RCC 7860 (cell line): ENCODE data around the gene OR9Q1.
"Not testable (repeated sequence)": the region's sequence is repeated elsewhere in the genome, so short reads cannot be mapped to it uniquely, and the experiment has no call there.

ENCODE experiments used
- DNase-seq: peaks from one replicate; pipeline ENCODE4 v3.0.0-alpha.2; 2015; ENCODE audit warnings: low spot score
- FAIRE-seq: peaks from 2 replicates; lab custom pipeline; 2012; peaks lifted over from hg19 to GRCh38; lab: Jason Lieb, UNC

Gene OR9Q1

GRCh38 chr11:58125469-58125868, 101.8 kb downstream of the OR9Q1 start, which contains the start of gene OR9I1:
Gene OR9I1, minus strand, starts transcription at chr11:58125530. Its CDS starts 6,086 bp downstream, at chr11:58119444.
- FAIRE-seq = no peak
- DNase-seq = no peak

DNA sequence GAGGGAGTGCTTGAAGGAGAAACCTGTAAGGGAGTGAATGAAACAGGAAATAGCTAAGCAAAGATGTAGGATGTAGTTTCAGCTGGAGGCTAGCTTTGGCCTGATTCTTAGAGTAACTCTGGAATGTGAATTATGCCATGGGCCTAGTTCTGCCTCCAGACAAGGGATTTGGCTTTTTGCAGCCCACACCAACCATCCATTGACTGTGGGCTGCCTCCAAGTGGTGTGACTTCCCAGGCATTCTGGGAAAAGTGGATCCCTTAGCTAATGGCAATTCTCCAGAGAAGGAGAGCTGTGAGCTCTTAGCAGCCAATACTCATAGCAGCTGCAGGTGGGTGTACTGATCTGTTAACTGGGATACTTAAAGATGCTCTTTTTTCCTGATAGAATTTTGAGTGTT, 103.7 kb downstream of the OR9Q1 start:
- DNase-seq (no peak), FAIRE-seq (no peak)

- FAIRE-seq (no peak), DNase-seq (no peak)
Observed at GRCh38 chr11:58133309-58134076, 109.8 kb downstream of the OR9Q1 start.

DNA sequence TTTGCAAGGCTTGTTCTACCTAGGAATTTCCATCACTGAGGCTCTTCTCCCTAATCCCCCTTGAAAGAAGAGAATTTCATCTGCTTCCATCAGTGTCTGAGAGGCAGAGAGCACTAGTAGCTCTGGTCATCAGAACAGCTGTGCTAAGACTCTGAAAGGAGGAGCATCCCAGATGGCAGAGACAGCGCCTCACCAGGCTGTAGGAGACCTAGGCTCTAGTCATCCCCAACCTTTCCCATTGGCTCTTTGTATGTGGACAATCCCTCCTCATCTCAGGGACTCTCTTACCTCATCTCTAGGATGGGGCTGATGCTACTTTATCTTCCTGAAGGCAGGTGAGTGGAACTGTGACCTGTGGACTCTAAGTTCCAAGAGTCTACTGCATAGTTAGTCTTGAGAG, 110.5 kb downstream of the OR9Q1 start:
- DNase-seq (no peak), FAIRE-seq (no peak)

DNA sequence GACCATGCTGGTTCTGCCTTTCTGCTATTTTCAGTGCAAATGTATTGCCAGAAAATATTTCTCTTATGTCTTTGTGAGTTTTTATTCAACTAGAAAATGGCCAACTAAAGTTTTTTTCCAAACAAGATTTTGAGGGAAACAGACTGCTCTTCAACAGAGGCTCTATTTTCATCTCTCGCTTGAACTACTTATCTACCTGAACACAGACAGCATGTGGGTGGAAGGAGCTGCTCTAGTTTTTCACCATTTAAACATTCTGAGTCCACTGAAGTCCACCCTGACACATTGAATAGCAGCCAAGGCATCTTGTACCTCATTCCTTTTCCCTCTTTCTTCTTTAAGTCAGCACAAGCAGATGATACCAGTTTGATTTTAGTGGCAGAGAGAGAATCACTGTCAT, 111.5 kb downstream of the OR9Q1 start:
- no peak for DNase-seq
- FAIRE-seq = no peak

DNA sequence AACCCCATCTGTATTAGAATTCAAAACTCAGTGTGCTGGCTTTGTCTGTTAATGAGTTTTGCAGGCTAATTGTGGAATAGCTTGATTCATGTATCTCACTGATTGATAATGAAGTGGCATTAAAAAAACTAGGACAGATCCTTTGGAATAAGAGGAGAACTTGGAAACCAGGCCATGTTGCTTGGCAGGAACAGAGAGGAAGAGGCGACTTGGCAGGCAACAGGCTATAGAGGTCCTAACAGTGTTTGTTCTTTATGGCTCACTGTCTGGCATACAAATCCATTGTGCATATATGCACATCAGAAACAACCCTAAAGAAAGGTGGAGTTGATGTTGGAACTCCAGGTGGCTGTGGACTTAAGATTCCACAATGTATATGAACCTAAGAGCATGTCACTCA, 119.1 kb downstream of the OR9Q1 start:
- DNase-seq (no peak), FAIRE-seq (no peak)

GRCh38 chr11:58152781-58153180, 129.1 kb downstream of the OR9Q1 start:
- no peak for DNase-seq
- FAIRE-seq = no peak

DNA sequence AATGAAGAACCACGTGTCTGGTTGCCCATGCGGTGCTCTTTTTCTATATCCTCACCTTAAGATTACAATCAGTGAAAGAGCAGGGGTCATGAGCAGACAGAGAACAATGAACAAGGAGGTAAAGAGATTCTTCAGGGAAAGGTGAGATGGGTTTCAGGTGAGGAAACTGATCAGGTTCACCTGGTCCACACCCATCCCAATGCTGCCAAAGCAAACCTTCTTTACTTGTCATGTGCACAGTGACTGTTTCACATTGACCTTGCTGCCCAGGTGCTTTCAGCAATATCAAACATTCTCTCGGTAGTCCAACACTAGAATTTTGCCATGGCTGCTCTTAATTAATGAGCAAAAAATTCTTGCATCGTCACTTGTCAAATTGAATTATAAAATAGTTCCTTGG, 140.7 kb downstream of the OR9Q1 start:
- FAIRE-seq (no peak), DNase-seq (no peak)

DNA sequence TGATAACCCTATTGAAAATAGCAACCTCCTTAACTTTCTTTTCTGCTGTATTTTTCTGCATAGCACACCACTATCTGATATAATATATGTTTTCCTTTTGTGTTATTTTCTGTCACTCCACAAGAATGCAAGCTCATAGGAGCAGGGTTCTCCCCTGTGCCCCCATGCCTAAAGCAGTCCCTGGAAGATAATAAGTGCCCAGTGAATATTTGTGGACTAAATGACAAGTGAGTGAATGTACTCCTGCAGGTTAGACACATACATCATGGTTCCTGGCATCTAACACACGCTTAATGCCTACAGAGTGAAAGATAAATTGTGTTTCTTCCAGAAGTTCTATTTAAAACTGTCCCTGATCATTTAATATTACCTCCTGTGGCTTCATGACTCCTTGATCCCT, 141.3 kb downstream of the OR9Q1 start:
- no peak for DNase-seq
- FAIRE-seq = no peak

GRCh38 chr11:58165504-58166106, 141.9 kb downstream of the OR9Q1 start:
- DNase-seq = no peak

DNA sequence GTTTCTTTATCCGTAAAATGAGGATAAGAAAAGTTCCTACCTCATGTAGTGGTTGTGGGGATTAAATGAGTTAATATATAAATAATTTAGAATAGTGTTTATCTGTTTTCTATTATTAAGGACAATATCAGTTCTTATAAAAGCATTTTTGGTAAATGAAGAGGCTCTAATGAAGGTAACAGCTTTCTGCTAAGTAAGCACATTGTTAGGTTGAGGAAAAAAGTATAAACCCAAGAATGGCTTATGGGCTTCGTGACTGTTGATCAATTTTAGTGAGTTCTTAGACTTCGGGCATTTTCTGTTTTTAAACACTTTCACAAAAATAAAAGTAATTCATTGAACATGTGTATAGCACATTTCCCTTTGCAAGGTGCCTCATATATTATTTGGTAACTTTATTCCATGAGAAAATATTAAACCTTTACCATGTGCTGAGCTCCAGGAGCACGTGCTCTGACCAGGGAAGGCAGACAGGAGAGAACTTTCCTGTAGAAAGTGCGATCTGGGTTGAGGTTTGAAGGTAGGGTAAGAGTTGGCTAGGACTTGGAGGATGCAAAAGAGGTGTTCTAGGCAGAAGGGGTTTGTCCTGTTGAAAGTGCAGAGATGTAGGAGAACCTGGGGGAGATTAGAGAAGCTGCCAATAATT, 153.9 kb downstream of the OR9Q1 start:
- FAIRE-seq (no peak), DNase-seq (no peak)

More at GRCh38 chr11:58165504-58166106, 141.9 kb downstream of the OR9Q1 start:
- no peak for FAIRE-seq

DNA sequence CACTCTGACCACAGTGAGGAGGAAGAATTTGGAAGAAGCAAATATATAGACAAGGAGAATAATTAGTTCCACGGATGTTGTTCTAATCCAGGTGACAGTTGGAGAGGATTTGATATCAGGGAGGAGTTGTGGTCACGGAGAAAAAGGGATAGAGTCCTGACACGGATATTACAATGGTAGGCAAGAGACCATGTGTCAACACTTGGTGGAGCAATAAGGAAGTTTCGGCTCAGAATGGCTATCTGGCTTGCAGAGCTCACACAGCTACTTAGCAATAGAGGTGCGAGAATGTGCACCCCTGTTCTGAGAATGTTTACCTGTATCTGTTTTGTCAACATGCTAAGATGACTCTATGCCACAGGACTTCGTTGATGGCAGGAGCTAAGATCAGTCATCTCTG, 154.8 kb downstream of the OR9Q1 start:
- DNase-seq = no peak
- no peak for FAIRE-seq

- FAIRE-seq = no peak
- no peak for DNase-seq
Observed at GRCh38 chr11:58179648-58180047, 156.0 kb downstream of the OR9Q1 start.

DNA sequence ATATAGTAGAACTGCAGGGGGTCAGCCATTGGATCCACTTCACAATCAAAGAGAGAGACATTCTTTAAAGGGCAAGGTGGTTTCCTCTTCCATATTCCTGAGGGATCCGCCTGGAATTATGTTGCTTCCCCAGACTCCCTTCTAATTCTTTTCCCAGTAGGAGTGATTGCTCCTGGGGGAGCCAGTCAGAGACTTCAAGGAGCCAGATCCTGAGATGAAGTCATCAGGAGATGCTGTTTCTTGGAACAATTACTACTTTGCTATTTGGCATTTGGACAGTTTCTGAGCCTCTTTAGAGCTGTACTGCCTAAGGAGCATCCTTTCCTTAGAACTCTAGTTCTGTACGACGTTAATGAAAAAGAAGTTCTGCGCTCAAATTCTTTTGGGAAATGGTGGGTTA, 163.3 kb downstream of the OR9Q1 start:
- DNase-seq (no peak), FAIRE-seq (no peak)

DNA sequence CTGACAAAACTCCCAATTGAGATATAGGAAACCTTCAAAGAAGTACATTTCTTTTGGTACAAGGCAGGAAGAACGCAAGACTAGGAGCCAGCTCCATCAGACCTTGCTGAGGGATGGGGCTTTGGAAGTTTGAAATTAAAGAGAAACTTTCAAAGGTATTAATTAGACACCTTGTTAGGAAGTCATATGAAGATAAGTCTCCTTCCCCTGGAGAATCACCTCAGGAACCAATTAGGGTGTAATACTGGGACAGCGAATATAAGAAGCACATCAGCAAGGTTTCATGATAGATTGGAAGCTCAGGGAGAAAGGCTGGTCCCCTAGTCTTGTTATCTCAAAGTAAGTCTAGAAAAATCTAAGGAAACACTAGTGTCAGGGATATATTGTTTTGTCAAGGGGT, 165.1 kb downstream of the OR9Q1 start, which contains the start of gene OR9Q2:
TSS of gene OR9Q2 (plus strand) at position 301 of the 400 bp plus-strand sequence. CDS start 1,421 bp downstream, outside the sequence.
- FAIRE-seq (no peak), DNase-seq (no peak)

GRCh38 chr11:58192229-58192628, 168.5 kb downstream of the OR9Q1 start:
- no peak for FAIRE-seq

GRCh38 chr11:58193391-58193790, 169.7 kb downstream of the OR9Q1 start:
- FAIRE-seq = no peak
- DNase-seq = no peak

More at GRCh38 chr11:58192229-58192628, 168.5 kb downstream of the OR9Q1 start:
- DNase-seq = no peak

GRCh38 chr11:58195939-58196338, 172.3 kb downstream of the OR9Q1 start:
- DNase-seq (no peak), FAIRE-seq (no peak)

- DNase-seq = no peak
- no peak for FAIRE-seq
Observed at GRCh38 chr11:58199271-58199670, 175.6 kb downstream of the OR9Q1 start.

GRCh38 chr11:58204042-58204441, 180.4 kb downstream of the OR9Q1 start, which contains the start of gene OR1S2:
Gene OR1S2, minus strand, starts transcription at chr11:58204142. Its CDS starts 0 bp downstream, at chr11:58204142.
- no peak for DNase-seq
- FAIRE-seq = no peak

- not testable (repeated sequence) for DNase-seq
Observed at GRCh38 chr11:58212420-58212819, 188.7 kb downstream of the OR9Q1 start, which contains the start of gene OR1S1. Gene OR1S1, plus strand, starts transcription at chr11:58212720.

GRCh38 chr11:58216476-58216875, 192.8 kb downstream of the OR9Q1 start:
- no peak for FAIRE-seq
- no peak for DNase-seq

More at GRCh38 chr11:58212420-58212819, 188.7 kb downstream of the OR9Q1 start, which contains the start of gene OR1S1:
- FAIRE-seq = not testable (repeated sequence)
